GM12878 (cell line): ENCODE results near the gene TMPRSS6. TPM values are rescaled to one million over a fixed set of nuclear protein-coding genes. Genes with fewer than 3 reads are reported as not detected.

ENCODE experiments used
- ATAC-seq: fragments of 200-7000 bp; cut with Tn5 transposase; 3 replicates; pipeline ENCODE4 v1.9.1; 2020; ENCODE audit warnings: mild to moderate bottlenecking, moderate library complexity
- BruUV-seq: library from RNA; stranded (reverse); fragments of 400-500 nt; replicated peaks from 2 replicates; lab custom pipeline; 2021; lab: Mats Ljungman, UMichigan
- CTCF ChIA-PET: fragments of 300-600 bp; sonication (Branson Sonifier 250); formaldehyde crosslinking; extraction: SDS; loops from one replicate; lab custom pipeline; 2021; ENCODE audit warnings: inconsistent platforms; lab: Yijun Ruan, JAX
- POLR2A ChIA-PET: fragments of 350-600 bp; formaldehyde crosslinking; extraction: SDS; loops from one replicate; lab custom pipeline; 2021; ENCODE audit warnings: inconsistent platforms; lab: Charles Lee
- RAD21 ChIA-PET: fragments of 300-600 bp; sonication (Branson Sonifier 250); formaldehyde crosslinking; loops from one replicate; lab custom pipeline; 2023; ENCODE audit warnings: antibody characterized with exemption; ENCODE audit not compliant: unreplicated experiment; lab: Charles Lee
- SMC1A ChIA-PET: fragments of 300-600 bp; sonication (Branson Sonifier 250); formaldehyde crosslinking; loops from one replicate; lab custom pipeline; 2023; ENCODE audit not compliant: unreplicated experiment, uncharacterized antibody; lab: Charles Lee
- DNase-seq: peaks from one replicate; pipeline ENCODE4 v3.0.0-alpha.2; 2011; ENCODE audit warnings: low read depth, low spot score
- FAIRE-seq: peaks from 3 replicates; lab custom pipeline; 2011; peaks lifted over from hg19 to GRCh38; lab: Jason Lieb, UNC
- H2AFZ ChIP-seq: 2 replicates; pipeline ENCODE4 v1.6.0; 2011; ENCODE audit warnings: low read depth, low read length, control low read depth; ENCODE audit not compliant: control insufficient read depth
- H3K27ac ChIP-seq: 2 replicates; pipeline ENCODE4 v1.5.1; 2011; ENCODE audit warnings: control low read depth; ENCODE audit not compliant: control insufficient read depth, insufficient read depth
- H3K27me3 ChIP-seq, 2 experiments: replicated peaks in 1 of 2; 2 replicates each; pipeline versions ENCODE4 v1.6.0 to v1.6.1; 2011; ENCODE audit warnings: low read length in 1 of 2; ENCODE audit not compliant: control insufficient read depth in 2 of 2, insufficient read depth in 2 of 2
- H3K36me3 ChIP-seq, 2 experiments: 2 replicates each; pipeline ENCODE4 v1.5.1; 2011; ENCODE audit warnings: low read length in 1 of 2; ENCODE audit not compliant: control insufficient read depth in 2 of 2, insufficient read depth in 2 of 2
- H3K4me1 ChIP-seq: 2 replicates; pipeline ENCODE4 v1.6.1; 2011; ENCODE audit warnings: mild to moderate bottlenecking, low read length, moderate library complexity, mixed read lengths; ENCODE audit not compliant: control insufficient read depth, insufficient read depth
- H3K4me2 ChIP-seq: 2 replicates; pipeline ENCODE4 v1.6.0; 2011; ENCODE audit warnings: control low read depth; ENCODE audit not compliant: control insufficient read depth, insufficient read depth
- H3K4me3 ChIP-seq: fragments of 200-600 bp; sonication (generic); 2 replicates; pipeline ENCODE4 v1.5.1; 2016
- H3K79me2 ChIP-seq: 2 replicates; pipeline ENCODE4 v1.6.0; 2011; ENCODE audit warnings: low read length; ENCODE audit not compliant: control insufficient read depth, insufficient read depth
- H3K9ac ChIP-seq: 2 replicates; pipeline ENCODE4 v1.8.0; 2011; ENCODE audit warnings: low read length, control low read depth, mixed read lengths; ENCODE audit not compliant: control insufficient read depth, insufficient read depth
- H3K9me3 ChIP-seq: replicated peaks from 3 replicates; pipeline ENCODE4 v1.5.1; 2011; ENCODE audit warnings: mild to moderate bottlenecking, low read length; ENCODE audit not compliant: control insufficient read depth, insufficient read depth
- H4K20me1 ChIP-seq: 2 replicates; pipeline ENCODE4 v1.6.0; 2011; ENCODE audit not compliant: control insufficient read depth, insufficient read depth
- BACH1 ChIP-seq: fragments of 450-650 bp; IDR thresholded peaks from 2 replicates; pipeline ENCODE4 v1.6.1; 2017; ENCODE audit warnings: mild to moderate bottlenecking, borderline replicate concordance
- BCL11A ChIP-seq: IDR thresholded peaks from 2 replicates; pipeline ENCODE4 v1.6.1; 2011; ENCODE audit warnings: low read depth, low read length
- BMI1 ChIP-seq: fragments of 450-650 bp; IDR thresholded peaks from 2 replicates; pipeline ENCODE4 v1.6.1; 2016; ENCODE audit warnings: mild to moderate bottlenecking, moderate library complexity, borderline replicate concordance
- DPF2 ChIP-seq: fragments of 450-650 bp; IDR thresholded peaks from 2 replicates; pipeline ENCODE4 v1.6.1; 2017; ENCODE audit warnings: mild to moderate bottlenecking
- EED ChIP-seq: sonication (generic); IDR thresholded peaks from 2 replicates; pipeline ENCODE4 v1.6.1; 2016; ENCODE audit warnings: antibody characterized with exemption, low read depth
- ESRRA ChIP-seq: IDR thresholded peaks from 2 replicates; pipeline ENCODE4 v1.6.1; 2012; ENCODE audit warnings: mild to moderate bottlenecking, low read length, improper control_type of control experiment
- FOXK2 ChIP-seq: fragments of 450-650 bp; IDR thresholded peaks from 2 replicates; pipeline ENCODE4 v1.6.1; 2017; ENCODE audit warnings: mild to moderate bottlenecking, moderate library complexity
- GATAD2B ChIP-seq: fragments of 450-650 bp; conservative IDR thresholded peaks from 2 replicates; pipeline ENCODE4 v1.6.1; 2017; ENCODE audit warnings: low read depth, mild to moderate bottlenecking, moderate library complexity
- HDAC2 ChIP-seq: fragments of 200-600 bp; sonication (generic); IDR thresholded peaks from 2 replicates; pipeline ENCODE4 v1.6.1; 2017
- IRF4 ChIP-seq: IDR thresholded peaks from 2 replicates; pipeline ENCODE4 v1.6.1; 2011; ENCODE audit warnings: low read depth, low read length
- KLF5 ChIP-seq: fragments of 450-650 bp; IDR thresholded peaks from 2 replicates; pipeline ENCODE4 v1.6.1; 2014; ENCODE audit warnings: mild to moderate bottlenecking; ENCODE audit not compliant: partially characterized antibody
- LARP7 ChIP-seq: fragments of 450-650 bp; IDR thresholded peaks from 2 replicates; pipeline ENCODE4 v1.6.1; 2017; ENCODE audit warnings: mild to moderate bottlenecking
- NFYA ChIP-seq: IDR thresholded peaks from 2 replicates; pipeline ENCODE4 v1.6.1; 2011; ENCODE audit warnings: low read depth, mild to moderate bottlenecking, low read length, improper control_type of control experiment, borderline replicate concordance
- POLR2A ChIP-seq: IDR thresholded peaks from 2 replicates; pipeline ENCODE4 v1.6.1; 2011; ENCODE audit warnings: low read depth, mild to moderate bottlenecking, low read length
- SRF ChIP-seq, 2 experiments: IDR thresholded peaks; 2 replicates each; pipeline ENCODE4 v1.6.1; 2011; ENCODE audit warnings: low read depth in 2 of 2, low read length in 2 of 2, mild to moderate bottlenecking in 1 of 2, moderate library complexity in 1 of 2
- SUPT20H ChIP-seq: IDR thresholded peaks from 2 replicates; pipeline ENCODE4 v1.6.1; 2011; ENCODE audit warnings: low read depth, mild to moderate bottlenecking, low read length, moderate library complexity, borderline replicate concordance; ENCODE audit not compliant: control insufficient read depth
- WGBS: methylation state at CpG from one replicate; pipeline ENCODE4 v1.1.6; 2016; ENCODE audit warnings: low lambda C conversion rate; ENCODE audit not compliant: insufficient replicate concordance, insufficient coverage; ENCODE audit errors: missing lambda C conversion rate; 5-methylcytosine and 5-hydroxymethylcytosine counted together
- in situ Hi-C: fragments of 300-500 bp; cut with MboI; formaldehyde crosslinking; loops from 9 replicates; pipeline ENCODE4 v1.14.3; 2018; ENCODE audit warnings: mixed read lengths
- intact Hi-C: fragments of 100-400 bp; cut with micrococcal nuclease; formaldehyde crosslinking; loops from one replicate; pipeline ENCODE4 v1.14.2; 2022; ENCODE audit not compliant: unreplicated experiment
- polyA plus RNA-seq, 11 experiments: library from polyadenylated mRNA; depleted of rRNA in 4 of 11; unstranded in 6 of 11; stranded (reverse) in 5 of 11; fragments of >200 nt; fragmentation: Nextera tagmentation in 4 of 11; fragmentation: Illumina TruSeq in 1 of 11; extraction: Ambion mirVana in 4 of 11; extraction: Trizol in 1 of 11; gene quantifications; 1 replicate in 1 of 11; 2 replicates in 10 of 11; pipeline versions ENCODE4 v1.2.1 to v1.2.3, GENCODE V29; 2011 to 2016; ENCODE audit warnings: inconsistent platforms in 2 of 11, missing spikeins in 2 of 11, low read depth in 1 of 11
- total RNA-seq, 4 experiments: library from RNA; depleted of rRNA in 3 of 4; stranded (reverse); fragments of >200 nt in 3 of 4; fragmentation: Illumina TruSeq in 1 of 4; extraction: Trizol in 1 of 4; gene quantifications; 2 replicates each; pipeline versions ENCODE4 v1.2.1 to v1.2.3, GENCODE V29; 2013 to 2021
- TF ChIP-seq, protein P1 (sequence below): IDR thresholded peaks from 2 replicates; pipeline ENCODE4 v1.6.1; 2012; ENCODE audit warnings: improper control_type of control experiment, low read depth, low read length; ENCODE audit not compliant: insufficient replicate concordance

Gene TMPRSS6
- total and polyA plus RNA-seq, 10 of the 15 experiments (the other 5 are each of a cell fraction or from before 2014, with no cell fraction given): 0.06 to 0.69 (median 0.19) TPM; not detected in 6

DNA sequence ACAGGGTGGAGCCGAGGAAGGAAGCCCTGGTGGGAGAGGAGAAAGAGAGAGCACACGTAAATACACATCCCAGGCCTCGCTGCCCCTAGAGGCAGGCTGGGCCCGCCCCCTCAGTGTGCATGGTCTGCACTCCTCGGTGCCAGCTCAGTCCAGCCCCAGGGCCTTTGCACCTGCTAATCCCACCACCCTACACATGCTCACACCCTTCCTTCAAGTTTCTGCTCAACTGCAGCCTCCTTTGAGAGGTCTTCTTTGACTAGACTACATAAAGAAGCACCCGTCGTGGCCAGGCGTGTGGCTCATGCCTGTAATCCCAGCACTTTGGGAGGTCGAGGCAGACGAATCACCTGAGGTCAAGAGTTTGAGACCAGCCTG is 34.7 kb upstream of the TMPRSS6 start:
- Histone ChIP-seq H3K9ac (no peak overlapping the region), H3K4me3 (no peak overlapping the region), H3K4me1 (peaks cover 26% of the 10 kb centered on the region), H4K20me1 (peaks cover 2% of the 10 kb centered on the region; the same call in 1 of the 2 replicates), H2AFZ (no peak overlapping the region), H3K79me2 (peaks cover 52% of the 10 kb centered on the region), H3K4me2 (peak overlapping the region; percentile 38; the same call in 1 of the 2 replicates), H3K9me3 (no peaks in the 10 kb centered on the region), H3K36me3 (peaks cover 16 to 34% of the 10 kb centered on the region in 2 experiments), H3K27me3 (no peaks in the 10 kb centered on the region), H3K27ac (no peak overlapping the region)
- in situ Hi-C loops: no loop called here
- ChIA-PET RAD21 (interaction anchor here (2.2 kb wide), 1 partner anchor 18 kb away, joined by 11 read pairs; no protein-coding TSS in a partner anchor), CTCF (interaction anchor here (1.6 to 1.8 kb wide), 2 partner anchors 20 to 66 kb away, joined by 3 to 10 read pairs; no protein-coding TSS in a partner anchor), POLR2A (interaction anchor here (0.9 kb wide), 1 partner anchor 12 kb away, joined by 3 read pairs; no protein-coding TSS in a partner anchor), SMC1A (interaction anchor here (1.3 to 12.5 kb wide), 3 partner anchors 20 to 24 kb away, joined by 4 to 203 read pairs (median 4); no protein-coding TSS in a partner anchor)
- TF ChIP-seq HDAC2 (no peak), LARP7 (no peak), IRF4 (no peak), NFYA (no peak), BCL11A (no peak), GATAD2B (no peak), SUPT20H (no peak), DPF2 (no peak), EED (no peak), SRF (IDR thresholded peaks at IDR 0.05; ENCODE audit: low read depth in 2 of 2, low read length in 2 of 2) (no peak), ESRRA (no peak), BMI1 (no peak), KLF5 (no peak), BACH1 (no peak), FOXK2 (no peak), POLR2A (no peak)
- TF ChIP-seq, protein P1, sequence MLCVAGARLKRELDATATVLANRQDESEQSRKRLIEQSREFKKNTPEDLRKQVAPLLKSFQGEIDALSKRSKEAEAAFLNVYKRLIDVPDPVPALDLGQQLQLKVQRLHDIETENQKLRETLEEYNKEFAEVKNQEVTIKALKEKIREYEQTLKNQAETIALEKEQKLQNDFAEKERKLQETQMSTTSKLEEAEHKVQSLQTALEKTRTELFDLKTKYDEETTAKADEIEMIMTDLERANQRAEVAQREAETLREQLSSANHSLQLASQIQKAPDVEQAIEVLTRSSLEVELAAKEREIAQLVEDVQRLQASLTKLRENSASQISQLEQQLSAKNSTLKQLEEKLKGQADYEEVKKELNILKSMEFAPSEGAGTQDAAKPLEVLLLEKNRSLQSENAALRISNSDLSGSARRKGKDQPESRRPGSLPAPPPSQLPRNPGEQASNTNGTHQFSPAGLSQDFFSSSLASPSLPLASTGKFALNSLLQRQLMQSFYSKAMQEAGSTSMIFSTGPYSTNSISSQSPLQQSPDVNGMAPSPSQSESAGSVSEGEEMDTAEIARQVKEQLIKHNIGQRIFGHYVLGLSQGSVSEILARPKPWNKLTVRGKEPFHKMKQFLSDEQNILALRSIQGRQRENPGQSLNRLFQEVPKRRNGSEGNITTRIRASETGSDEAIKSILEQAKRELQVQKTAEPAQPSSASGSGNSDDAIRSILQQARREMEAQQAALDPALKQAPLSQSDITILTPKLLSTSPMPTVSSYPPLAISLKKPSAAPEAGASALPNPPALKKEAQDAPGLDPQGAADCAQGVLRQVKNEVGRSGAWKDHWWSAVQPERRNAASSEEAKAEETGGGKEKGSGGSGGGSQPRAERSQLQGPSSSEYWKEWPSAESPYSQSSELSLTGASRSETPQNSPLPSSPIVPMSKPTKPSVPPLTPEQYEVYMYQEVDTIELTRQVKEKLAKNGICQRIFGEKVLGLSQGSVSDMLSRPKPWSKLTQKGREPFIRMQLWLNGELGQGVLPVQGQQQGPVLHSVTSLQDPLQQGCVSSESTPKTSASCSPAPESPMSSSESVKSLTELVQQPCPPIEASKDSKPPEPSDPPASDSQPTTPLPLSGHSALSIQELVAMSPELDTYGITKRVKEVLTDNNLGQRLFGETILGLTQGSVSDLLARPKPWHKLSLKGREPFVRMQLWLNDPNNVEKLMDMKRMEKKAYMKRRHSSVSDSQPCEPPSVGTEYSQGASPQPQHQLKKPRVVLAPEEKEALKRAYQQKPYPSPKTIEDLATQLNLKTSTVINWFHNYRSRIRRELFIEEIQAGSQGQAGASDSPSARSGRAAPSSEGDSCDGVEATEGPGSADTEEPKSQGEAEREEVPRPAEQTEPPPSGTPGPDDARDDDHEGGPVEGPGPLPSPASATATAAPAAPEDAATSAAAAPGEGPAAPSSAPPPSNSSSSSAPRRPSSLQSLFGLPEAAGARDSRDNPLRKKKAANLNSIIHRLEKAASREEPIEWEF: no peak
- FAIRE-seq (no peak), DNase-seq (no peak), ATAC-seq (no peak)
- WGBS: 71% methylated on average over 10 of the region's 10 CpGs
- BruUV-seq: no TSS peak
- intact Hi-C loops: loop anchor here (10.0 kb wide), 1 partner anchor 51 kb away; no protein-coding TSS in a partner anchor
